Right cardiac atrium (tissue), 5 donors: ENCODE measurements around the gene GPR183. TPM values are rescaled to one million over a fixed set of nuclear protein-coding genes. Genes with fewer than 3 reads are reported as not detected.

Experiments
- ATAC-seq, 2 donors: fragments of 200-7000 bp; cut with Tn5 transposase; one replicate each; pipeline versions ENCODE4 v1.8.0 to v1.9.1; 2020; ENCODE audit warnings: moderate library complexity in 2 of 2, mild to moderate bottlenecking in 1 of 2
- DNase-seq, 3 donors: peaks; one replicate each; pipeline ENCODE4 v3.0.0-alpha.2; 2020
- H3K27ac ChIP-seq: one replicate; pipeline ENCODE4 v1.5.1; 2013; ENCODE audit warnings: mild to moderate bottlenecking, low read length, control low read depth, moderate library complexity
- H3K27me3 ChIP-seq: one replicate; pipeline ENCODE4 v1.6.1; 2013; ENCODE audit not compliant: control insufficient read depth, insufficient read depth
- H3K4me1 ChIP-seq: one replicate; pipeline ENCODE4 v1.6.1; 2013; ENCODE audit warnings: low read length; ENCODE audit not compliant: control insufficient read depth, insufficient read depth
- H3K4me3 ChIP-seq: one replicate; pipeline ENCODE4 v1.5.1; 2013; ENCODE audit warnings: low read length, control low read depth
- H3K9me3 ChIP-seq: one replicate; pipeline ENCODE4 v1.6.1; 2013; ENCODE audit warnings: low read length; ENCODE audit not compliant: control insufficient read depth
- WGBS: extraction: QIAGEN DNeasy Blood & Tissue Kit; methylation state at CpG from one replicate; pipeline ENCODE4 v1.1.7; 2013; 5-methylcytosine and 5-hydroxymethylcytosine counted together
- intact Hi-C, 4 donors: fragments of 100-400 bp; cut with DNase I; formaldehyde crosslinking; loops; one replicate each; pipeline versions ENCODE4 v1.11.0 to v1.14.0; 2022 to 2023
- polyA plus RNA-seq: library from polyadenylated mRNA; stranded (reverse); fragments of 200-250 nt; gene quantifications from one replicate; pipeline ENCODE4 v1.2.3, GENCODE V29; 2013
- total RNA-seq, 4 donors: library from RNA; stranded (reverse); fragmentation: NEBNext Ultra II Directional; extraction: Animal tissue kit (Norgen Biotek cat#: 25700); gene quantifications; one replicate each; pipeline ENCODE4 v1.2.1, GENCODE V29; 2021
- donor health status: healthy with polysubstance abuse.
- donor health status: DM: no; HTN: yes; CAD: no.
- donor health status: DM: no; HTN: no; CAD: no.
- donor health status: DM: no; HTN: yes; CAD: no; lungs with severe emphysema.
- donor health status: DM: yes; HTN: yes; CAD: no.

The GPR183 gene
- total and polyA plus RNA-seq, 5 donors: 9.7 to 20.7 (median 14.5) TPM

GRCh38 chr13:99347911-99348451, 40.8 kb upstream of the GPR183 start:
- no peak overlapping the region for H3K27ac ChIP-seq
- no peak for ATAC-seq
- intact Hi-C loops: no loop called here
- H3K27me3 ChIP-seq: no peaks in the 10 kb centered on the region
- H3K4me3 ChIP-seq: no peak overlapping the region
- no peak for DNase-seq
- 89% methylated on average over 8 of the region's 8 CpGs for WGBS
- H3K4me1 ChIP-seq: no peaks in the 10 kb centered on the region
- H3K9me3 ChIP-seq: no peaks in the 10 kb centered on the region

GRCh38 chr13:99347335-99347878, 40.2 kb upstream of the GPR183 start:
- DNase-seq (no peak), ATAC-seq (no peak)
- intact Hi-C loops: no loop called here
- Histone ChIP-seq H3K9me3 (no peaks in the 10 kb centered on the region), H3K4me1 (no peaks in the 10 kb centered on the region), H3K4me3 (no peak overlapping the region), H3K27me3 (no peaks in the 10 kb centered on the region), H3K27ac (no peak overlapping the region)
- 93% methylated on average over 6 of the region's 6 CpGs for WGBS

- no peak overlapping the region for H3K4me3 ChIP-seq
- intact Hi-C loops: no loop called here
- H3K27me3 ChIP-seq: no peaks in the 10 kb centered on the region
- WGBS: 89% methylated on average over 11 of the region's 11 CpGs
- H3K27ac ChIP-seq: no peak overlapping the region
- H3K4me1 ChIP-seq: no peaks in the 10 kb centered on the region
- no peak for DNase-seq
- no peak for ATAC-seq
- no peaks in the 10 kb centered on the region for H3K9me3 ChIP-seq
These were observed 39.3 kb upstream of the GPR183 start for GRCh38 chr13:99346335-99347042.

GRCh38 chr13:99345345-99345744, 38.1 kb upstream of the GPR183 start:
- no peak overlapping the region for H3K4me3 ChIP-seq
- intact Hi-C loops: no loop called here
- 83% methylated on average over 5 of the region's 5 CpGs for WGBS
- no peaks in the 10 kb centered on the region for H3K4me1 ChIP-seq
- H3K27me3 ChIP-seq: no peaks in the 10 kb centered on the region
- no peak overlapping the region for H3K27ac ChIP-seq
- ATAC-seq: no peak
- no peak for DNase-seq
- no peaks in the 10 kb centered on the region for H3K9me3 ChIP-seq

GRCh38 chr13:99344610-99345208, 37.5 kb upstream of the GPR183 start:
- intact Hi-C loops: no loop called here
- Histone ChIP-seq H3K4me3 (no peak overlapping the region), H3K27me3 (no peaks in the 10 kb centered on the region), H3K9me3 (no peaks in the 10 kb centered on the region), H3K27ac (no peak overlapping the region), H3K4me1 (no peaks in the 10 kb centered on the region)
- ATAC-seq: no peak
- no peak for DNase-seq
- 89% methylated on average over 6 of the region's 6 CpGs for WGBS

- Histone ChIP-seq H3K4me3 (no peak overlapping the region), H3K4me1 (no peaks in the 10 kb centered on the region), H3K27me3 (no peaks in the 10 kb centered on the region), H3K27ac (no peak overlapping the region), H3K9me3 (no peaks in the 10 kb centered on the region)
- ATAC-seq (peak in 1 of 2 donors; percentile 20), DNase-seq (no peak)
- intact Hi-C loops: no loop called here
- WGBS: 72% methylated on average over 10 of the region's 10 CpGs
These were observed 35.6 kb upstream of the GPR183 start for GRCh38 chr13:99342723-99343315.

- Histone ChIP-seq H3K27me3 (no peaks in the 10 kb centered on the region), H3K9me3 (no peaks in the 10 kb centered on the region), H3K4me1 (no peaks in the 10 kb centered on the region), H3K27ac (no peak overlapping the region), H3K4me3 (no peak overlapping the region)
- whole genome bisulfite sequencing: 97% methylated on average over 16 of the region's 16 CpGs
- no peak for DNase-seq
- no peak for ATAC-seq
- intact Hi-C loops: no loop called here
These were observed 34.9 kb upstream of the GPR183 start for GRCh38 chr13:99341969-99342722.

- no peak overlapping the region for H3K4me3 ChIP-seq
- intact Hi-C loops: no loop called here
- H3K27me3 ChIP-seq: no peaks in the 10 kb centered on the region
- DNase-seq (no peak), ATAC-seq (no peak)
- H3K4me1 ChIP-seq: no peaks in the 10 kb centered on the region
- no peaks in the 10 kb centered on the region for H3K9me3 ChIP-seq
- no peak overlapping the region for H3K27ac ChIP-seq
These were observed 33.4 kb upstream of the GPR183 start for GRCh38 chr13:99340638-99341037.

GRCh38 chr13:99339736-99340397, 32.7 kb upstream of the GPR183 start:
- Histone ChIP-seq H3K27ac (no peak overlapping the region), H3K4me1 (no peaks in the 10 kb centered on the region), H3K4me3 (no peak overlapping the region), H3K27me3 (no peaks in the 10 kb centered on the region), H3K9me3 (no peaks in the 10 kb centered on the region)
- ATAC-seq (no peak), DNase-seq (no peak)
- WGBS: 80% methylated on average over 8 of the region's 8 CpGs
- intact Hi-C loops: no loop called here

GRCh38 chr13:99339230-99339721, 32.1 kb upstream of the GPR183 start:
- no peaks in the 10 kb centered on the region for H3K9me3 ChIP-seq
- no peaks in the 10 kb centered on the region for H3K27me3 ChIP-seq
- DNase-seq: no peak
- ATAC-seq: peak in 1 of 2 donors; percentile 54
- no peak overlapping the region for H3K27ac ChIP-seq
- no peak overlapping the region for H3K4me3 ChIP-seq
- intact Hi-C loops: no loop called here
- H3K4me1 ChIP-seq: no peaks in the 10 kb centered on the region
- WGBS: 69% methylated on average over 5 of the region's 5 CpGs
